ENCODE results near the gene RNF130. TPM values are rescaled to one million over a fixed set of nuclear protein-coding genes. Genes with fewer than 3 reads are reported as not detected.

RNF130 gene
- total and polyA plus RNA-seq, 8 donors = 61.0 to 125 (median 70.7) TPM

DNA sequence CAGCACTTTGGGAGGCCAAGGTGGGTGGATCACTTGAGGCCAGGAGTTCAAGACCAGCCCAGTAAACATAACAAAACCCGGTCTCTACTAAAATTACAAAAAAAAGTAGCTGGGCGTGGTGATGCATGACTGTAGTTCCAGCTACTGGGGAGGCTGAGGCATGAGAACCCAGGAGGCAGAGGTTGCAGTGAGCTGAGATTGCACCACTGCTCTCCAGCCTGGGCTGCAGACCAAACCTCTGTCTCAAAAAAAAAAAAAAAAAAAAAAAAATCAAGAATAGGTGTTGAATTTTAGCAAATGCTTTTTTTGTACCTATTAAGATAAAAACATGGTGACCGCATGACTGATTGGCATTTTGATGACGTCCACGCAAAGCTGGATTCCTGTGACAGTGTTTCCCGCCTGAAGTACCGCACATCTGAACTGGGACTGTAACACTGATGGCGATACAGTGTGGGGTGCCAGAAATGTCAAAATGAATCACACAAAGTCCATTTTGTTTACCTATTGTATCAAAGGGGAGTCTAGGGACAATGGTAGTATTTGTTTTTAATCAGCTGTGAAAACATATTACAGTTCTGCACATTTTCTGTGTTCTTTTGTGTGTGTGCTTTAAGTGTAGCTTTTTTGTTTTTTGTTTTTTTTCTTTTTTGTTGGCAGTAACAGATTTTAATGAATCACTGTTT is 140.6 kb downstream of the RNF130 start:
- TF ChIP-seq, protein P1, sequence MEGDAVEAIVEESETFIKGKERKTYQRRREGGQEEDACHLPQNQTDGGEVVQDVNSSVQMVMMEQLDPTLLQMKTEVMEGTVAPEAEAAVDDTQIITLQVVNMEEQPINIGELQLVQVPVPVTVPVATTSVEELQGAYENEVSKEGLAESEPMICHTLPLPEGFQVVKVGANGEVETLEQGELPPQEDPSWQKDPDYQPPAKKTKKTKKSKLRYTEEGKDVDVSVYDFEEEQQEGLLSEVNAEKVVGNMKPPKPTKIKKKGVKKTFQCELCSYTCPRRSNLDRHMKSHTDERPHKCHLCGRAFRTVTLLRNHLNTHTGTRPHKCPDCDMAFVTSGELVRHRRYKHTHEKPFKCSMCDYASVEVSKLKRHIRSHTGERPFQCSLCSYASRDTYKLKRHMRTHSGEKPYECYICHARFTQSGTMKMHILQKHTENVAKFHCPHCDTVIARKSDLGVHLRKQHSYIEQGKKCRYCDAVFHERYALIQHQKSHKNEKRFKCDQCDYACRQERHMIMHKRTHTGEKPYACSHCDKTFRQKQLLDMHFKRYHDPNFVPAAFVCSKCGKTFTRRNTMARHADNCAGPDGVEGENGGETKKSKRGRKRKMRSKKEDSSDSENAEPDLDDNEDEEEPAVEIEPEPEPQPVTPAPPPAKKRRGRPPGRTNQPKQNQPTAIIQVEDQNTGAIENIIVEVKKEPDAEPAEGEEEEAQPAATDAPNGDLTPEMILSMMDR (IDR thresholded peaks at IDR 0.05) = no peak
- DNase-seq (no peak), ATAC-seq (no peak)
- peaks cover 0 to 5% of the 10 kb centered on the region in 2 donors for H3K4me1 ChIP-seq
- no peak overlapping the region for H3K27ac ChIP-seq
- no peaks in the 10 kb centered on the region for H3K36me3 ChIP-seq
- H3K27me3 ChIP-seq = no peaks in the 10 kb centered on the region
- no peak overlapping the region for H3K4me3 ChIP-seq
- no peaks in the 10 kb centered on the region for H3K9me3 ChIP-seq
- intact Hi-C loops (cut with DNase I) = no loop called here

DNA sequence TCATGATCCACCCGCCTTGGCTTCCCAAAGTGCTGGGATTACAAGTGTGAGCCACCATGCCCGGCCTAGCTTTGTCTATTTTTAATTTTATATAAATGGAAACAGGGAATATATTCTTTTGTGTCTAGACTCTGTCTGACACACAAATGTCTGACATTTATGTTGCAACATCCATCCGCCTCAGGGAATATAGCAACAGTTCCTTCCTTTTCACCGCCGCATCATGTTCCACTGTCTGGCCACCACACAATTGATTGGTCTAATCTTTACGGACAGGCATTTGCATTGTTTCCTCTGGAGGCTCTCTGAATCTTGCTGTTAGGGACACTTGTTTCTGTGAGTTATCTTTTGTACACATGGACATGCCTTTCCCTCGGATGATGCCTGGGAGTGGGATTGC is 143.7 kb downstream of the RNF130 start:
- Histone ChIP-seq H3K27me3 (no peaks in the 10 kb centered on the region), H3K36me3 (no peaks in the 10 kb centered on the region), H3K4me3 (no peak overlapping the region), H3K27ac (peak overlapping the region in 1 of 2 donors; percentile 58), H3K4me1 (peaks cover 0 to 5% of the 10 kb centered on the region in 2 donors), H3K9me3 (no peaks in the 10 kb centered on the region)
- ATAC-seq (no peak), DNase-seq (no peak)
- intact Hi-C loops (cut with DNase I) = no loop called here
- TF ChIP-seq, protein P1 (IDR thresholded peaks at IDR 0.05) = no peak

DNA sequence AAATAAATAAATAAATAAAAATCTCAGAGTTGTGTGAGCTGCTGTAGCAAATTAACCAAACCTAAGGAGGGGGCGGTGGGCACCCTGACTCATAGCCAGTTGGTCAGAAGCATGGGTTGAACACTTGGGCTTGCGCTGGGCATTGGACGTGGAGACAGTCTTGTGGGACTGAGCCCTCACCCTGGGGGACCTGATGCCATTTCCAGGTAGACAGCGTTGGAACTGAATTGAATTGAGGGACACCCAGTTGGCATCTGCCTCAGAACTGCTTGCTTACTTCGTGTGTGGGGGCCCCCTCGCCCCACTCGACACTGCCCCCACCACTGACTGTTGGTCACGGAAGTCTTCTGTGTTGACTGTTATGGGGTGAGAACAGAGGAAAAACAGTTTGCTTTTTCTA is 144.9 kb downstream of the RNF130 start:
- intact Hi-C loops (cut with DNase I) = no loop called here
- no peaks in the 10 kb centered on the region for H3K27me3 ChIP-seq
- peaks cover 0 to 5% of the 10 kb centered on the region in 2 donors for H3K4me1 ChIP-seq
- no peak for DNase-seq
- H3K4me3 ChIP-seq = no peak overlapping the region
- H3K9me3 ChIP-seq = no peaks in the 10 kb centered on the region
- TF ChIP-seq, protein P1 (IDR thresholded peaks at IDR 0.05) = no peak
- no peak overlapping the region for H3K27ac ChIP-seq
- no peaks in the 10 kb centered on the region for H3K36me3 ChIP-seq
- no peak for ATAC-seq

DNA sequence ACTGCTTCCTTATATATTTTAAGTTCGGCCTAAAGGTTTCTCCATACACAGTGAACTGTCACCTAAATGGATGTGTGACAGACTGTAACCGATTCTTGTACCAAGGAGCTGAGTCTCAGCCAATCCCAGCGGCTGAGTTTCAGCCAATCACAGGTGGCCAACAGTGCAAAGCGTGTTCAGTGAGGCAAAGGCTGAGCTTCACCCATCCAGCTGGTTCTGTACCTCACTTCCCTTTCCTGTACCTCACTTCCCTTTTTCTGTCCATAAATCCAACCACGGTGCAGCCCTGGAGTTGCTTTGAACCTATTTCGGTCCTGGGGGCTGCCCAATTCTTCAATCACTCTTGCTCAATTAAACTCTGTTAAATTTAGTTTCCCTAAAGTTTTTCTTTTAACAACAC is 148.1 kb downstream of the RNF130 start:
- H3K27me3 ChIP-seq = no peaks in the 10 kb centered on the region
- peaks cover 0 to 5% of the 10 kb centered on the region in 2 donors for H3K4me1 ChIP-seq
- DNase-seq (no peak), ATAC-seq (peak; percentile 21)
- H3K36me3 ChIP-seq = no peaks in the 10 kb centered on the region
- no peak overlapping the region for H3K27ac ChIP-seq
- TF ChIP-seq, protein P1 (IDR thresholded peaks at IDR 0.05) = no peak
- H3K4me3 ChIP-seq = no peak overlapping the region
- H3K9me3 ChIP-seq = no peaks in the 10 kb centered on the region
- intact Hi-C loops (cut with DNase I) = no loop called here

DNA sequence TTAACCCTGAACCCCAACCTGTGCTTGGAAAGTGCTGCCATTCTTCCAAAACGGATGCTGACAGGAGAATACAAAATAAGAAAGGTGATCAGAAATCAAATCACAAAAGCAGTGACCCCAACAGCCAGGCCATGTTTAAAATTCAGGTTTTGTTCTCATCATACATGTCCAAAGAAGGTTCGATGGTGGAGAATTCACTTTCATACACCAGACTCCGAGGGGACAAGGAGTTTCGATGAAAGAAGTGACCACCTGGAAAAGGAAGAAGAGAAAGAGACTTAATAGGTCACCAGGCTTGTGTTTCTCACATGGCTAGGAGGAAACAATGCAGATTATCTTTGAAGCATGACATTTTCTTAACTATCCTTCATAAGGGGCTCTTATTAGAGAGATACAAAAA is 151.4 kb downstream of the RNF130 start:
- no peak for DNase-seq
- Histone ChIP-seq H3K27ac (no peak overlapping the region), H3K9me3 (no peaks in the 10 kb centered on the region), H3K4me3 (no peak overlapping the region), H3K27me3 (no peaks in the 10 kb centered on the region), H3K4me1 (peaks cover 0 to 9% of the 10 kb centered on the region in 2 donors), H3K36me3 (no peaks in the 10 kb centered on the region)
- TF ChIP-seq, protein P1 (IDR thresholded peaks at IDR 0.05) = no peak
- ATAC-seq = no peak
- intact Hi-C loops (cut with DNase I) = no loop called here

Measured in left lung (tissue), 10 donors.